Measurements from ENCODE around the gene MAB21L4.

Gene MAB21L4

GRCh38 chr2:240895656-240896388 lies at the start of gene MAB21L4:
TSS of gene MAB21L4 (minus strand) at chr2:240896156. CDS start at chr2:240895997, 159 bp downstream.
- no peak for DNase-seq

GRCh38 chr2:240936106-240936505 lies 40.1 kb upstream of the MAB21L4 start:
- DNase-seq, result no peak

GRCh38 chr2:240935103-240935876 lies 39.3 kb upstream of the MAB21L4 start:
- no peak for DNase-seq

- no peak for DNase-seq
Measured at GRCh38 chr2:240934701-240935102, 38.7 kb upstream of the MAB21L4 start.

- DNase-seq, result no peak
Measured at GRCh38 chr2:240933966-240934700, 38.2 kb upstream of the MAB21L4 start.

- DNase-seq, result no peak
Measured at GRCh38 chr2:240933048-240933965, 37.4 kb upstream of the MAB21L4 start.

- DNase-seq, result no peak
Measured at GRCh38 chr2:240932724-240933047, 36.7 kb upstream of the MAB21L4 start.

GRCh38 chr2:240932001-240932723 lies 36.2 kb upstream of the MAB21L4 start:
- DNase-seq, result no peak

GRCh38 chr2:240931319-240931949 lies 35.5 kb upstream of the MAB21L4 start:
- DNase-seq, result no peak

GRCh38 chr2:240930631-240931318 lies 34.8 kb upstream of the MAB21L4 start:
- DNase-seq, result no peak

GRCh38 chr2:240930096-240930630 lies 34.2 kb upstream of the MAB21L4 start:
- no peak for DNase-seq

GRCh38 chr2:240929364-240930095 lies 33.6 kb upstream of the MAB21L4 start:
- DNase-seq, result no peak

- no peak for DNase-seq
Measured at GRCh38 chr2:240928476-240929363, 32.8 kb upstream of the MAB21L4 start.

- no peak for DNase-seq
Measured at GRCh38 chr2:240927390-240927781, 31.4 kb upstream of the MAB21L4 start.

GRCh38 chr2:240926516-240927389 lies 30.8 kb upstream of the MAB21L4 start:
- DNase-seq, result no peak

GRCh38 chr2:240925568-240926515 lies 29.9 kb upstream of the MAB21L4 start:
- DNase-seq, result no peak
